Stimulated activated CD4-positive, alpha-beta T cell treated with anti-CD3 and anti-CD28 coated beads, Interleukin-1b, Interleukin-23, amount 100 ng/mL, for 24 hours (primary cell): ENCODE results near the gene ARHGAP31.
"Not testable (repeated sequence)": the region's sequence is repeated elsewhere in the genome, so short reads cannot be mapped to it uniquely, and the experiment has no call there.

Experiments
- DNase-seq, 4 experiments: peaks; one replicate each; pipeline ENCODE4 v3.0.0-alpha.2; 2020; ENCODE audit warnings: low read depth in 4 of 4, low spot score in 1 of 4

The ARHGAP31 gene

GRCh38 chr3:119347036-119347435 lies 52.9 kb downstream of the ARHGAP31 start:
- DNase-seq, result no peak

- DNase-seq, result no peak
Measured at GRCh38 chr3:119349354-119350041, 55.3 kb downstream of the ARHGAP31 start.

- no peak for DNase-seq
Measured at GRCh38 chr3:119350114-119350513, 55.9 kb downstream of the ARHGAP31 start.

- DNase-seq, result no peak
Measured at GRCh38 chr3:119351581-119351980, 57.4 kb downstream of the ARHGAP31 start.

- peak; percentile 7 to 28 (median 14) for DNase-seq
Measured at GRCh38 chr3:119352034-119352609, 57.9 kb downstream of the ARHGAP31 start.

GRCh38 chr3:119352863-119353527 lies 58.8 kb downstream of the ARHGAP31 start:
- DNase-seq, result no peak

GRCh38 chr3:119355608-119356007 lies 61.4 kb downstream of the ARHGAP31 start:
- DNase-seq, result not testable (repeated sequence)

- no peak for DNase-seq
Measured at GRCh38 chr3:119356646-119357045, 62.5 kb downstream of the ARHGAP31 start.

- DNase-seq, result no peak
Measured at GRCh38 chr3:119357190-119357589, 63.0 kb downstream of the ARHGAP31 start.

GRCh38 chr3:119359476-119360326 lies 65.5 kb downstream of the ARHGAP31 start:
- no peak for DNase-seq

GRCh38 chr3:119360736-119361462 lies 66.7 kb downstream of the ARHGAP31 start:
- no peak for DNase-seq

GRCh38 chr3:119362010-119362409 lies 67.8 kb downstream of the ARHGAP31 start:
- no peak for DNase-seq

GRCh38 chr3:119362940-119363725 lies 69.0 kb downstream of the ARHGAP31 start:
- DNase-seq, result no peak

- DNase-seq, result no peak
Measured at GRCh38 chr3:119364401-119364800, 70.2 kb downstream of the ARHGAP31 start.

GRCh38 chr3:119365418-119365817 lies 71.2 kb downstream of the ARHGAP31 start:
- DNase-seq, result no peak

- DNase-seq, result no peak
Measured at GRCh38 chr3:119367000-119367399, 72.8 kb downstream of the ARHGAP31 start.

- DNase-seq, result no peak
Measured at GRCh38 chr3:119368298-119368697, 74.1 kb downstream of the ARHGAP31 start.

GRCh38 chr3:119371786-119372185 lies 77.6 kb downstream of the ARHGAP31 start:
- not testable (repeated sequence) for DNase-seq

GRCh38 chr3:119375106-119375505 lies 80.9 kb downstream of the ARHGAP31 start:
- no peak for DNase-seq

GRCh38 chr3:119375510-119375909 lies 81.3 kb downstream of the ARHGAP31 start:
- no peak for DNase-seq
